ENCODE data around the gene AFP. TPM values are rescaled to one million over a fixed set of nuclear protein-coding genes. Genes with fewer than 3 reads are reported as not detected.

AFP gene
- total and polyA plus RNA-seq, 2 of the 13 experiments (the other 11 are each of a cell fraction or from before 2014, with no cell fraction given), result 9,434 to 13,105 TPM

- no peak for TF ChIP-seq KDM3A (CRISPR knock-in tag; IDR thresholded peaks at IDR 0.05; ENCODE audit: low read depth)
- 0 out of 2 replicates have a peak, but pooled peaks have one; percentile 29 for TF ChIP-seq KAT8 (CRISPR knock-in tag; IDR thresholded peaks at IDR 0.05)
- TF ChIP-seq ZNF549 (CRISPR knock-in tag; IDR thresholded peaks at IDR 0.05), result no peak
- no peak for TF ChIP-seq ZNF143 (CRISPR knock-in tag; IDR thresholded peaks at IDR 0.05)
- no peak for TF ChIP-seq ZBTB10 (CRISPR knock-in tag; IDR thresholded peaks at IDR 0.05; ENCODE audit: borderline replicate concordance)
- TF ChIP-seq ZNF687 (CRISPR knock-in tag; IDR thresholded peaks at IDR 0.05), result no peak
- no peak for TF ChIP-seq ZFP36 (IDR thresholded peaks at IDR 0.05; ENCODE audit: borderline replicate concordance, low read depth, low read length, partially characterized antibody)
- no peak for TF ChIP-seq ERF (CRISPR knock-in tag; IDR thresholded peaks at IDR 0.05)
- no peak for TF ChIP-seq ZNF660 (CRISPR knock-in tag; IDR thresholded peaks at IDR 0.05; ENCODE audit: borderline replicate concordance, low read depth)
- no peak for TF ChIP-seq HOXA5 (CRISPR knock-in tag; IDR thresholded peaks at IDR 0.05)
- TF ChIP-seq MLLT10 (CRISPR knock-in tag; IDR thresholded peaks at IDR 0.05), result peak; percentile 12; the same call in 1 of the 2 replicates
- no peak for TF ChIP-seq MIER2 (CRISPR knock-in tag; IDR thresholded peaks at IDR 0.05)
- TF ChIP-seq MAF1 (CRISPR knock-in tag; IDR thresholded peaks at IDR 0.05; ENCODE audit: borderline replicate concordance), result no peak
- TF ChIP-seq DR1 (CRISPR knock-in tag; IDR thresholded peaks at IDR 0.05), result no peak
- no peak for TF ChIP-seq NFYC (CRISPR knock-in tag; IDR thresholded peaks at IDR 0.05)
- TF ChIP-seq NFE2L2 (IDR thresholded peaks at IDR 0.05; ENCODE audit: low read length), result no peak
- no peak for TF ChIP-seq ZGPAT (CRISPR knock-in tag; IDR thresholded peaks at IDR 0.05)
- no peak for TF ChIP-seq NBN (conservative IDR thresholded peaks at IDR 0.05)
Observed at GRCh38 chr4:73409012-73409862, 26.8 kb upstream of the AFP start (continued).
